Retinal pigment epithelial cell (primary cell): ENCODE results near the gene WIPF3.

Source experiments
- DNase-seq: peaks from one replicate; pipeline ENCODE4 v3.0.0-alpha.2; 2010; ENCODE audit warnings: low read depth
- H3K4me3 ChIP-seq: 2 replicates; pipeline ENCODE4 v1.5.1; 2011; ENCODE audit warnings: mild to moderate bottlenecking, low read length, control low read depth, moderate library complexity
- CTCF ChIP-seq: conservative IDR thresholded peaks from 2 replicates; pipeline ENCODE4 v1.5.1; 2011; ENCODE audit warnings: low read depth, low read length, control low read depth, inconsistent platforms

WIPF3 gene

GRCh38 chr7:29808075-29808801 is 1.9 kb downstream of the WIPF3 start:
- no peak overlapping the region for H3K4me3 ChIP-seq
- TF ChIP-seq CTCF, result no peak
- DNase-seq, result no peak

GRCh38 chr7:29809533-29810155 is 3.3 kb downstream of the WIPF3 start:
- TF ChIP-seq CTCF, result no peak
- H3K4me3 ChIP-seq, result no peak overlapping the region
- no peak for DNase-seq

- no peak overlapping the region for H3K4me3 ChIP-seq
- DNase-seq, result no peak
- no peak for TF ChIP-seq CTCF
These were observed 4.0 kb downstream of the WIPF3 start for GRCh38 chr7:29810297-29810696.

GRCh38 chr7:29810813-29811482 is 4.6 kb downstream of the WIPF3 start:
- H3K4me3 ChIP-seq, result no peak overlapping the region
- TF ChIP-seq CTCF, result no peak

GRCh38 chr7:29811586-29811985 is 5.3 kb downstream of the WIPF3 start:
- no peak overlapping the region for H3K4me3 ChIP-seq
- TF ChIP-seq CTCF, result no peak
- DNase-seq, result no peak

More at GRCh38 chr7:29810813-29811482, 4.6 kb downstream of the WIPF3 start:
- no peak for DNase-seq

- no peak for TF ChIP-seq CTCF
- no peak overlapping the region for H3K4me3 ChIP-seq
- DNase-seq, result no peak
These were observed 6.0 kb downstream of the WIPF3 start for GRCh38 chr7:29812185-29812876.
